ENCODE results near the gene RAB11FIP5. TPM values are rescaled to one million over a fixed set of nuclear protein-coding genes. Genes with fewer than 3 reads are reported as not detected.

Gene RAB11FIP5
- total RNA-seq, 2 experiments from 2014 or later, result 11.1 to 11.2 TPM

DNA sequence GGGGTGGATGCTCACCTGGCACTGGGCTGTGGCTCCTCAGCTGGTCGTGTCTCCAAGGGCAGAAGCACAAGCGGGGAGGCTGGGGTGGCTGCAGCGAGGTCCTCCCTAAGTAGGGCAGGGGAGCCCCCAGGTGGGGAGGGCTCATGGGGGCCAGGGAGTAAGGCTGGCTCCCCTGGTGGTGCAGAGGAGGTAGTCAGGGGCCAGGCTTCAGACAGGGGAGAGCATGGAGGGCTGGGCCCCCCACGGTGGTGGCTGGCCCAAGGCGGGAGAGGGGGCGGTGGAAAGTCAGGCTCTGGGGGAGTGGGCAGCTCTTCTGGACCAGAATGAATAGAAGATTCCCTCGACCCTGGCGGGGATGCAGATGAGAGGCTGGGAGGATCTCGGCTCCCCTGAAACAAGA, 33.1 kb downstream of the RAB11FIP5 start:
- H3K27ac Mint-ChIP-seq, result no peak overlapping the region
- intact Hi-C loops (cut with micrococcal nuclease), result no loop called here
- no peaks in the 10 kb centered on the region for H3K36me3 Mint-ChIP-seq
- H3K27me3 Mint-ChIP-seq, result no peaks in the 10 kb centered on the region
- no peak overlapping the region for H3K4me3 Mint-ChIP-seq
- no peaks in the 10 kb centered on the region for H3K4me1 Mint-ChIP-seq (ENCODE audit: low read depth)
- no peaks in the 10 kb centered on the region for H3K9me3 Mint-ChIP-seq
- POLR2A ChIA-PET, result no interaction called here
- CTCF ChIA-PET, result no interaction called here
- no peak for DNase-seq

DNA sequence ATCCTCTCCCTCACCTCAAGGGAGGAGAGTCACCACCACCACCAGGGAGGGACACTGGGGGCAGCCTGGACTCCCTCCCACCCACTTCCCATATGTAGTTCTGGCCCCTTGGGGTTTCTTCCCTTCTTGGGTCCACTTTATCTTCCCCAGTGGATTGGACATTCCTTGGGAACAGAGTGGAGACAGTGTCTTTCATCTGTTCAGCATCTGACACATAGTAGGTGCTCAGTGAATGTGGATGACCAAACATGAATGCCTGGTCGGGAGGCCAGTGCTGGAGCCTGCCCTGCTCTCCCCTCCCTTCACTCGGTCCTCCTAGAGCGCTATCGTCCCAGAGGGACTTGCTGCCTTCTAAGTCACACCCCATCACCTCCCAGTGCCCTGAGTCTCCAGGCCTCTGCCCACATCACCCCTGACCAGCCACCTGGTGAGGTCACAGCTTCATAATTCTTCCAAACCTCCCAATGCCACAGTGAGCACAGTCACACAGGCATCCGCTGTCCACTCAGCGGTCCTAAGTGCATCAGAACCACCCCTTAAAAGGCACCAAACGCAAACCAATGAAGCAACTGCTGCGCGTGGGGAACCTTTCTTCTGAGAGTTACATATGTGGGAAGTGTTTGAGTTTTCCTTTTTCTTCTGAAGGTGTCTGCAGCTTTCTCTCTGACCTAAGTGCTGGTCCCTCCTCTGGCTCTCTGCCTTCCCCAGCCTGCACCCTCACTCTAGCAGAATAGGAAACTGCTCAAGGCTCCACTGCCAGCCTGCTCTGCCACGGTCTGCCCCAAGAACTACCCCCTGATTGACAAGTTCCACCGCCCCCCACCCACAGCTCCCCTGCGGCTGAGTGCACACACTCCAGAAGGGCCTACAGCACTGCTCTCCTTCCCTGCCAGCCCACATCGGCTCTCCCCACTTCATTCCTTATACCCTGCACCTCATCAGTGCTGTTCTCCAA, 34.0 kb downstream of the RAB11FIP5 start:
- no peak for DNase-seq
- H3K27ac Mint-ChIP-seq, result no peak overlapping the region
- CTCF ChIA-PET, result interaction anchor here (2.3 kb wide), 1 partner anchor 99 kb away, joined by 8 read pairs; no protein-coding TSS in a partner anchor
- POLR2A ChIA-PET, result no interaction called here
- no peaks in the 10 kb centered on the region for H3K4me1 Mint-ChIP-seq (ENCODE audit: low read depth)
- H3K27me3 Mint-ChIP-seq, result no peaks in the 10 kb centered on the region
- H3K9me3 Mint-ChIP-seq, result no peaks in the 10 kb centered on the region
- H3K36me3 Mint-ChIP-seq, result no peaks in the 10 kb centered on the region
- intact Hi-C loops (cut with micrococcal nuclease), result no loop called here
- H3K4me3 Mint-ChIP-seq, result no peak overlapping the region

GRCh38 chr2:73077424-73077795, 35.3 kb downstream of the RAB11FIP5 start:
- no peaks in the 10 kb centered on the region for H3K9me3 Mint-ChIP-seq
- CTCF ChIA-PET, result interaction anchor here (1.0 to 2.3 kb wide), 2 partner anchors 85 to 100 kb away, joined by 3 to 8 read pairs; no protein-coding TSS in a partner anchor
- intact Hi-C loops (cut with micrococcal nuclease), result no loop called here
- no peaks in the 10 kb centered on the region for H3K36me3 Mint-ChIP-seq
- no peaks in the 10 kb centered on the region for H3K27me3 Mint-ChIP-seq
- no peak overlapping the region for H3K27ac Mint-ChIP-seq
- H3K4me3 Mint-ChIP-seq, result no peak overlapping the region
- DNase-seq, result no peak
- POLR2A ChIA-PET, result no interaction called here
- no peaks in the 10 kb centered on the region for H3K4me1 Mint-ChIP-seq (ENCODE audit: low read depth)

GRCh38 chr2:73076701-73077423, 35.9 kb downstream of the RAB11FIP5 start:
- CTCF ChIA-PET, result interaction anchor here (1.0 to 2.3 kb wide), 2 partner anchors 85 to 101 kb away, joined by 3 to 8 read pairs; no protein-coding TSS in a partner anchor
- H3K4me1 Mint-ChIP-seq (ENCODE audit: low read depth), result peaks cover 3% of the 10 kb centered on the region
- no peaks in the 10 kb centered on the region for H3K9me3 Mint-ChIP-seq
- H3K4me3 Mint-ChIP-seq, result no peak overlapping the region
- no peaks in the 10 kb centered on the region for H3K36me3 Mint-ChIP-seq
- no peak overlapping the region for H3K27ac Mint-ChIP-seq
- H3K27me3 Mint-ChIP-seq, result no peaks in the 10 kb centered on the region
- POLR2A ChIA-PET, result no interaction called here
- intact Hi-C loops (cut with micrococcal nuclease), result no loop called here
- DNase-seq, result no peak

- peaks cover 3% of the 10 kb centered on the region for H3K4me1 Mint-ChIP-seq (ENCODE audit: low read depth)
- H3K9me3 Mint-ChIP-seq, result no peaks in the 10 kb centered on the region
- H3K36me3 Mint-ChIP-seq, result no peaks in the 10 kb centered on the region
- H3K27ac Mint-ChIP-seq, result no peak overlapping the region
- DNase-seq, result no peak
- H3K27me3 Mint-ChIP-seq, result no peaks in the 10 kb centered on the region
- H3K4me3 Mint-ChIP-seq, result no peak overlapping the region
- intact Hi-C loops (cut with micrococcal nuclease), result no loop called here
- POLR2A ChIA-PET, result no interaction called here
- CTCF ChIA-PET, result interaction anchor here (1.3 to 1.8 kb wide), 2 partner anchors 101 to 182 kb away, joined by 5 to 7 read pairs; no protein-coding TSS in a partner anchor
Observed at GRCh38 chr2:73075477-73076373, 37.0 kb downstream of the RAB11FIP5 start.

DNA sequence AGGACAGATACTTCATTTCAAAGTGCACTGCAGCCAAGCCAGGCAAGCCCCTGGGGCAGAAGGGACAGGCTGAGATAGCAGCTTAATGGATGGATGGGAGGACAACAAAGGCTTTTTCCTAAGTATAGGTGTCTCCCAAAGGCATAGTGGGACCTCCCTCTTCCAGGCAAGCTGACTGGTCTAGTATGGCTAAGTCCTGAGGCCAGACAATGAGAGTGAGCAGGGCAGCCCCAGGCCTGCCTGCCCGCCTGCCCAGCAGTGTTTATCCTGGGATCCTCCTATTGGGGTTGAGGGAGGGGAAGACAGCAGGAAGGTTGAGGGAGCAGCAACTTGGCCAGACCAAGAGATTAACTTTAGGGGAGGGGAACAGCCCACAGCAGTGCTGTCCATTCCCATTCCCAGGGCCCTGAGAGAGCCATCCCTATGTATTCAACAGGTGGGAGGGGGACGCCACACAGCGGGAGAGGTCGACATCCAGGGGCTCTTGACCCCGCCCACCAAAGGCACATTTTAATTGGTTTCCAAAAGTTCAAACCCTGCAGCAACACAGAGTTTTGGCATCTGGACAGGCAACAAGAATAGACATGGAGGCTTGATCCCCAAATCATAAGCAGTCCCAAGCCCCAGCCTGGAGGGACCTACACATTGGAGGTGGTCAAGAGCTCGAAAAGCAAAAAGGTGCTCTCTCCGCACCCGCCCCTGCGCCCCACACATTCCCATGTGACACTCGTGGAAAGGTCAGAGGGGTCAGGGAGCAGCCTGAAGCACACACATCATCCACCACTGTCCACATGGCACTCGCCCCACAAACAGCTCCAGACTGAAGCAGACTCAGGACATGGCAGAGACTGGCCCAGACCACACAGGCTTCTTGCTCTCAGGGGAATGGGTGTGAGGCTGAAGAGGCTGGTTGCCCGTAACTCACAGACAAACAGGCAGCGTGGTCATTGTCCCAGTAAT, 38.4 kb downstream of the RAB11FIP5 start:
- no peak overlapping the region for H3K4me3 Mint-ChIP-seq
- CTCF ChIA-PET, result interaction anchor here (0.8 to 1.8 kb wide), 3 partner anchors 12 to 181 kb away, joined by 3 to 7 read pairs (median 5); no protein-coding TSS in a partner anchor
- H3K36me3 Mint-ChIP-seq, result no peaks in the 10 kb centered on the region
- no peak overlapping the region for H3K27ac Mint-ChIP-seq
- no peaks in the 10 kb centered on the region for H3K27me3 Mint-ChIP-seq
- intact Hi-C loops (cut with micrococcal nuclease), result loop anchor here (5.0 kb wide), 4 partner anchors 82 to 1847 kb away; partner anchors contain the start of genes PAIP2B and TPRKB
- POLR2A ChIA-PET, result no interaction called here
- DNase-seq, result no peak
- peaks cover 12% of the 10 kb centered on the region for H3K4me1 Mint-ChIP-seq (ENCODE audit: low read depth)
- no peaks in the 10 kb centered on the region for H3K9me3 Mint-ChIP-seq

DNA sequence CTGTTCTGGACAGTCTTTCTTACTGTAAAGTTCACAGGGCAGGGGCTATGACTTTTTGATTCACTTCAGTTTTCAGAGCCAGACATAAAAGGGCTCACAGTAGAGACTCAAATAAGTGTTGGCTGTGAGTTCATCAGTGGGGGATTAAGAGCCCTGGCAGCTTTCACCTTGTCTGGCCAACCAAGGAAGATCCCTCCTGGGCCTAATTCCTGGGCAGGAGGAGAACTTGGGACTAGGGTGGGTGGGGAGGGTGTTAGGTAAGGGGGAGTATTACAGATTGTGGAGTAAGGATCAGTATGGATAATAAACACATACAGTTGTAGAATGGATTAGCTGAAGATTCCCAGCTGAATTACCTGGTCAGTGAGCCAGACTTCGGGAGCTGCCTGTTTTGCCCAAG, 40.3 kb downstream of the RAB11FIP5 start:
- Mint-ChIP-seq H3K9me3 (no peaks in the 10 kb centered on the region), H3K27ac (no peak overlapping the region), H3K4me3 (peak overlapping the region; percentile 80), H3K36me3 (no peaks in the 10 kb centered on the region), H3K27me3 (no peaks in the 10 kb centered on the region), H3K4me1 (ENCODE audit: low read depth) (peaks cover 20% of the 10 kb centered on the region)
- ChIA-PET CTCF (interaction anchor here (0.7 to 3.7 kb wide), 5 partner anchors 13 to 180 kb away, joined by 3 to 27 read pairs (median 3); partner anchors contain the start of gene SMYD5), POLR2A (no interaction called here)
- intact Hi-C loops (cut with micrococcal nuclease), result loop anchor here (5.0 kb wide), 4 partner anchors 80 to 1845 kb away; partner anchors contain the start of genes PAIP2B and TPRKB
- DNase-seq, result no peak

DNA sequence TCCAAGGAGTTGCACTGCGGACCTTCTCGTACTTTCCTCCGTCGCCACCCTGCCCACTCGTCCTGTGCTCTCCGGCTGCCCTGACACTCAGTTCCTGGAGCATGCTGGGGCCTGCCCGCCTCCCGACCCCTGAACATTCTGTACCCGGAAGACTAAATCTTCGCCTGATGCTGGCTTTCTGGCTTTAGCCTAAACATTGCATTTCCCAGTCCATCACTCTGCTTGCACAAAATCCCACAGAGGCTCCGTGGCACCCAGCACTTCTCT, 40.7 kb downstream of the RAB11FIP5 start:
- peaks cover 23% of the 10 kb centered on the region for H3K4me1 Mint-ChIP-seq (ENCODE audit: low read depth)
- H3K36me3 Mint-ChIP-seq, result no peaks in the 10 kb centered on the region
- H3K9me3 Mint-ChIP-seq, result no peaks in the 10 kb centered on the region
- POLR2A ChIA-PET, result interaction anchor here (1.5 to 1.6 kb wide), 2 partner anchors 40 to 42 kb away, joined by 4 to 8 read pairs; partner anchors contain the start of gene RAB11FIP5
- DNase-seq, result no peak
- CTCF ChIA-PET, result interaction anchor here (1.2 to 3.7 kb wide), 4 partner anchors 13 to 179 kb away, joined by 3 to 27 read pairs (median 5); partner anchors contain the start of gene SMYD5
- no peaks in the 10 kb centered on the region for H3K27me3 Mint-ChIP-seq
- no peak overlapping the region for H3K27ac Mint-ChIP-seq
- intact Hi-C loops (cut with micrococcal nuclease), result loop anchor here (5.0 kb wide), 4 partner anchors 80 to 1845 kb away; partner anchors contain the start of genes PAIP2B and TPRKB
- peak overlapping the region; percentile 80 for H3K4me3 Mint-ChIP-seq

DNA sequence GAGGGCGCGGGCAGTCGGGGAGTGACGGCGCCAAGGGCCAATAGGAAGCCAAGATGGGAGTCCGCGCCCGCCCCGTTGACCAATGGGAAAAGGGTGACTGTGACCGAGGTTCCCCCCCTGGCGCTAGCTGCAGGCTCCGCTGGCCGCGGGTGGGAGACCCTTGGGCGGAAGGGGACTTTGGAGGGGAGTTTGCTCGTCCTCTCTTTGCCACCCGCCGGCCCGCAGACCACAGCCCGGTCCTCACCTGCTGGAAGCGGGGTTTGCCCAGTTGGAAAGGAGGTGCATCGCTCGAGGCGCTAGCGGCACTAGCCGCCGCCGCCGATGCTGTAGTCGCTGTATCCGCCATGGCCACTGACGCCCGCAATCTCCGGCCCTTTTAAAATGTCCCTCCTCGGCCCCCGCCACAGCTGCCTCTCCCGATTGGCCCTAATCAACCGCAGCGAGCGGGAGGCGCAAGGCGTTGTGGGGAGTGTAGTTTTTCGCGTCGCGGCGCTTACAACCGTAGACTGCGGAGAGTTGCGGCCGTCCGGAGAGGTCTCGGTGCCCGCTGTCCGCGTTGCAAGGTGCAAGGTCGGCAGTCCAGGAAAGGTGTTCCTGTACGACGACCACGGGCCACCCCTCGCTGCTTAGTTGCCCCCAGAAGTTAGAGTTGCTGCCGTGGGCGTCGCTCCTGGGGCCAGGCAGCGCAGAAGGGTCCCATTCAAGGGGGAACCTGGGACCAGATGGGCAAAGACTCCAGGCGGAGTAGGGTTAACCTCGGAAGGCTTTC, 41.2 kb downstream of the RAB11FIP5 start, which contains the start of gene SFXN5:
Gene SFXN5, minus strand, starts transcription at position 353 of the 769 bp plus-strand sequence. Its CDS starts 7 bp downstream, at position 346.
- peak within 1 kb of the TSS; percentile 71 for H3K27ac Mint-ChIP-seq
- H3K36me3 Mint-ChIP-seq, result no peaks in the 10 kb centered on the region
- DNase-seq, result peak; percentile 97
- H3K4me3 Mint-ChIP-seq, result peak within 1 kb of the TSS; percentile 80
- POLR2A ChIA-PET, result interaction anchor here (0.7 to 1.6 kb wide), 3 partner anchors 41 to 106 kb away, joined by 3 to 8 read pairs (median 4); partner anchors contain the start of gene RAB11FIP5
- CTCF ChIA-PET, result interaction anchor here (0.6 to 3.7 kb wide), 6 partner anchors 12 to 179 kb away, joined by 3 to 27 read pairs (median 3); partner anchors contain the start of gene RAB11FIP5
- intact Hi-C loops (cut with micrococcal nuclease), result loop anchor here (1.0 to 5.0 kb wide), 9 partner anchors 42 to 1844 kb away; partner anchors contain the start of genes ALMS1, PAIP2B, PRADC1 and SMYD5
- H3K27me3 Mint-ChIP-seq, result no peaks in the 10 kb centered on the region
- H3K4me1 Mint-ChIP-seq (ENCODE audit: low read depth), result peaks cover 23% of the 10 kb centered on the region
- H3K9me3 Mint-ChIP-seq, result no peaks in the 10 kb centered on the region
